Activated CD4-positive, CD25-positive, alpha-beta regulatory T cell treated with anti-CD3 and anti-CD28 coated beads, Interleukin-2, amount 50 U/mL, for 24 hours (primary cell): Measurements from ENCODE around the gene SRCAP.

Experiments
- ATAC-seq, 2 donors: fragments of 150-1000 bp; cut with Tn5 transposase; one replicate each; pipeline ENCODE4 v1.10.0; 2021; ENCODE audit warnings: mild to moderate bottlenecking in 1 of 2, moderate library complexity in 1 of 2

SRCAP gene

GRCh38 chr16:30760001-30760559 is 61.1 kb downstream of the SRCAP start:
- no peak for ATAC-seq

GRCh38 chr16:30760577-30761426 is 61.8 kb downstream of the SRCAP start:
- ATAC-seq: no peak

GRCh38 chr16:30761427-30761927 is 62.5 kb downstream of the SRCAP start:
- ATAC-seq: peak; percentile 27 to 33

GRCh38 chr16:30761928-30762902 is 63.2 kb downstream of the SRCAP start, which contains the start of the genes CFAP119 and RNF40:
CFAP119 (minus strand) TSS chr16:30762062; CDS start chr16:30761748, 314 bp downstream.
RNF40 (plus strand) TSS chr16:30762322; CDS start chr16:30762546, 224 bp downstream.
- peak; percentile 95 for ATAC-seq

GRCh38 chr16:30762991-30763725 is 64.2 kb downstream of the SRCAP start:
- ATAC-seq: no peak

GRCh38 chr16:30764086-30764485 is 65.1 kb downstream of the SRCAP start:
- ATAC-seq: no peak

GRCh38 chr16:30764816-30765465 is 66.0 kb downstream of the SRCAP start:
- no peak for ATAC-seq

- ATAC-seq: no peak
Measured at GRCh38 chr16:30766206-30766932, 67.4 kb downstream of the SRCAP start.

- no peak for ATAC-seq
Measured at GRCh38 chr16:30766933-30767284, 67.9 kb downstream of the SRCAP start.

- ATAC-seq: no peak
Measured at GRCh38 chr16:30767767-30768465, 68.9 kb downstream of the SRCAP start.

GRCh38 chr16:30768583-30769181 is 69.7 kb downstream of the SRCAP start:
- no peak for ATAC-seq

GRCh38 chr16:30769379-30770089 is 70.6 kb downstream of the SRCAP start:
- ATAC-seq: no peak

- no peak for ATAC-seq
Measured at GRCh38 chr16:30771726-30772125, 72.8 kb downstream of the SRCAP start.

GRCh38 chr16:30773826-30774225 is 74.9 kb downstream of the SRCAP start:
- ATAC-seq: no peak

GRCh38 chr16:30774367-30775130 is 75.6 kb downstream of the SRCAP start:
- no peak for ATAC-seq

- ATAC-seq: no peak
Measured at GRCh38 chr16:30775131-30775391, 76.1 kb downstream of the SRCAP start.

- ATAC-seq: peak; percentile 82 to 83
Measured at GRCh38 chr16:30775392-30776188, 76.6 kb downstream of the SRCAP start.
